IPS-18a (cell line): ENCODE measurements around the gene CARMIL1.
A peak's percentile ranks its signal among the peaks of the same experiment; 100 is the strongest.
"Not testable (repeated sequence)": the region's sequence is repeated elsewhere in the genome, so short reads cannot be mapped to it uniquely, and the experiment has no call there.

Experiments used
- H3K27ac ChIP-seq: one replicate; pipeline ENCODE4 v1.5.1; 2013; ENCODE audit warnings: low read length
- H3K27me3 ChIP-seq: one replicate; pipeline ENCODE4 v1.6.1; 2013; ENCODE audit warnings: mild to moderate bottlenecking, low read length; ENCODE audit not compliant: control insufficient read depth, insufficient read depth
- H3K36me3 ChIP-seq: one replicate; pipeline ENCODE4 v1.6.1; 2013; ENCODE audit warnings: low read depth, low read length; ENCODE audit not compliant: control insufficient read depth
- H3K4me1 ChIP-seq: one replicate; pipeline ENCODE4 v1.6.1; 2013; ENCODE audit warnings: low read depth, low read length; ENCODE audit not compliant: control insufficient read depth
- H3K4me3 ChIP-seq: one replicate; pipeline ENCODE4 v1.5.1; 2013; ENCODE audit warnings: low read length
- H3K9ac ChIP-seq: one replicate; pipeline ENCODE4 v1.6.1; 2013; ENCODE audit warnings: mild to moderate bottlenecking, low read length, moderate library complexity
- H3K9me3 ChIP-seq: one replicate; pipeline ENCODE4 v1.6.1; 2013; ENCODE audit warnings: low read depth, low read length; ENCODE audit not compliant: control insufficient read depth

CARMIL1 gene

DNA sequence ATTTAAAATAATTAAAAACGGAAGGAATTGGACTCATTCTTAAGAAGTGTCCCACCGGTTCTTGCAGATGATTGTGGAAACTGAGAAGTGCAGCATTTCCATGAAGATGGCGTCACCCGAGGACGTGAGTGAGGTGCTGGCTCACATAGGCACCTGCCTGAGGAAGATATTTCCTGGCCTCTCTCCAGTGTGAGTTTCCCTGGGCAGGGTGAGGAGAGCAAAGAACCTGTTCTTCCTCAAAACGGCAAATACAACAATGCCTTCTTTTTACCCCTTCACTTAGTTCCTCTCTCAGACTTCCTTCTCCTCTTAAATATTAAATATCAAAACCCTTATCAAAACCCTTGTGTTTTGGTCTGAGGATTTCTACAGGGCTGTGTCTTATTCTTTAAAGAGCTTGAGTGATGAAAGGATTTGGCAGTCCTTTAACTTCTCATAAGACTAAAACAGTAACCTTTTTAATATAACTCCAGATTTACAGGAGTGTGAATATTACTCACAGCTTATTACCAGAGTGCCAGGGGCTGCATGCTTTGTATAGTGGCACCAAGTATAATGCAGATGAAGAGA, 156.3 kb downstream of the CARMIL1 start:
- H3K27ac ChIP-seq = no peak overlapping the region
- no peaks in the 10 kb centered on the region for H3K27me3 ChIP-seq
- H3K9ac ChIP-seq = no peak overlapping the region
- no peaks in the 10 kb centered on the region for H3K36me3 ChIP-seq
- no peak overlapping the region for H3K4me3 ChIP-seq
- H3K9me3 ChIP-seq = no peaks in the 10 kb centered on the region
- no peaks in the 10 kb centered on the region for H3K4me1 ChIP-seq

DNA sequence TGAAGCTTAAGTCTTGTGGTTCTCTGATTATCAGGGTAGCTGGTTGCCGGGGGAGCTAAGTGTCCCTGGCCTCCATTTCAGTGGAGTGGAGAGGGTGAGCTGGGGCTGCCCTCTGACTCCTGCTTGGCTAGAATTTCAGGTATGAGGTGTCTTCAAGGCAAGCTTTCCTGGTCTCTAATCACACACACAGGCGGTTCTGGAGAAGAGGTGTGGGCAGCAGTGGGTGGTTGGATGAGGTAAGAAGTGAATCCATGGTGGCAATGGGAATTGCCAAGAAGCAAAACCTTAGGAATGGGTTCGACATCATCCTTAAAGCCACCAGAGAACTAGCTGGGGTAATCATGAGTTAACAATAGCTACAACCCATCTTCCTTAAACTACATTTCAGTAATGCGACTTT, 157.6 kb downstream of the CARMIL1 start:
- Histone ChIP-seq H3K36me3 (no peaks in the 10 kb centered on the region), H3K4me1 (peaks cover under 1% of the 10 kb centered on the region), H3K4me3 (no peak overlapping the region), H3K27ac (no peak overlapping the region), H3K9me3 (no peaks in the 10 kb centered on the region), H3K27me3 (no peaks in the 10 kb centered on the region), H3K9ac (no peak overlapping the region)

DNA sequence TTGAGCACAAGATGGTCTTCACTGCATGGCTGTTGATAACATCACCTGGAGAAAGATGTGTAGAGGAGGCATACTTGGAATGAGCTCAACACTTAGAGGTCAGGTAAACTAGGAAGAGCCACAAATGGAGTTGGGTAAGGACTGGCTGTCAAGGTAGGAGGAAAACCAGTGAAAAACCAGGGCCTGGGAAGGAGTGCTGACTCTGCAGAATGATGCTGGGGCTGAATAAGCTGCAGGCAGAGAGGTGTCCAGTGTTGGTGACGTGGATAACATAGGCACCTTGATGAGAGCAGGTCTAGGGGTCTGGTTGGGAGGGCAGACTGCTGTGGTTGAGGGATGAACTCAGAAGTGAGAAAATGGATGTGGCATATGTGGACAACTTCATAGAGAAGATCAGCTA, 160.2 kb downstream of the CARMIL1 start:
- H3K4me1 ChIP-seq = peaks cover 9% of the 10 kb centered on the region
- H3K9me3 ChIP-seq = no peaks in the 10 kb centered on the region
- H3K27me3 ChIP-seq = no peaks in the 10 kb centered on the region
- H3K4me3 ChIP-seq = no peak overlapping the region
- no peaks in the 10 kb centered on the region for H3K36me3 ChIP-seq
- no peak overlapping the region for H3K9ac ChIP-seq
- no peak overlapping the region for H3K27ac ChIP-seq

- Histone ChIP-seq H3K36me3 (no peaks in the 10 kb centered on the region), H3K9me3 (no peaks in the 10 kb centered on the region), H3K27me3 (no peaks in the 10 kb centered on the region), H3K9ac (no peak overlapping the region), H3K4me3 (no peak overlapping the region), H3K4me1 (peaks cover 9% of the 10 kb centered on the region), H3K27ac (no peak overlapping the region)
These were observed 162.6 kb downstream of the CARMIL1 start for GRCh38 chr6:25441663-25442270.

DNA sequence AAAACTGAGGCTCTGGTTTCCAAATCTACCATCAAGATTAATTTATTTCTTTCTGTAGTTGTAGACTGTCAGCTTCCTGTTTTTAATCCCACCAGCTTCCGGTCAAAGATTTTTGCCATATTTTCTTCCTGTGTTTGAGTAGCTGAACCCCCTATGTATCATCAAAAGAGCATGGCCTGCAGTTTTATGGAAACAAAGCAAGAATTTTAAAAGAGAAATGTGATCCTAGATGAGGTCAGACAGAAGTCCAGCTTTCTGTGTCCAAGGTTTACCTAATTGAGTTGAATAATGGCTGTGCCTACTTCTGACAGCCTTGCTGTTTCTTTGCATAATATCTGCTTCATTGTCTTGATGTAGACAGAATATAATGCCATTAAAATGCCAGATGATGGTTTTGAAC, 163.7 kb downstream of the CARMIL1 start:
- Histone ChIP-seq H3K27me3 (no peaks in the 10 kb centered on the region), H3K27ac (no peak overlapping the region), H3K9ac (no peak overlapping the region), H3K36me3 (no peaks in the 10 kb centered on the region), H3K9me3 (no peaks in the 10 kb centered on the region), H3K4me1 (peaks cover 12% of the 10 kb centered on the region), H3K4me3 (no peak overlapping the region)

- not testable (repeated sequence) for H3K27ac ChIP-seq, H3K4me3 ChIP-seq, H3K9ac ChIP-seq, H3K27me3 ChIP-seq, H3K36me3 ChIP-seq, H3K9me3 ChIP-seq
- peaks cover 28% of the 10 kb centered on the region for H3K4me1 ChIP-seq
These were observed 165.3 kb downstream of the CARMIL1 start for GRCh38 chr6:25444521-25444920.

GRCh38 chr6:25446830-25447569, 167.8 kb downstream of the CARMIL1 start:
- Histone ChIP-seq H3K27me3 (no peaks in the 10 kb centered on the region), H3K4me1 (peaks cover 43% of the 10 kb centered on the region), H3K36me3 (no peaks in the 10 kb centered on the region), H3K9me3 (no peaks in the 10 kb centered on the region), H3K27ac (no peak overlapping the region), H3K9ac (no peak overlapping the region), H3K4me3 (no peak overlapping the region)

GRCh38 chr6:25447570-25447929, 168.4 kb downstream of the CARMIL1 start:
- Histone ChIP-seq H3K27me3 (no peaks in the 10 kb centered on the region), H3K36me3 (no peaks in the 10 kb centered on the region), H3K9me3 (no peaks in the 10 kb centered on the region), H3K4me3 (no peak overlapping the region), H3K27ac (no peak overlapping the region), H3K4me1 (peaks cover 38% of the 10 kb centered on the region), H3K9ac (no peak overlapping the region)

DNA sequence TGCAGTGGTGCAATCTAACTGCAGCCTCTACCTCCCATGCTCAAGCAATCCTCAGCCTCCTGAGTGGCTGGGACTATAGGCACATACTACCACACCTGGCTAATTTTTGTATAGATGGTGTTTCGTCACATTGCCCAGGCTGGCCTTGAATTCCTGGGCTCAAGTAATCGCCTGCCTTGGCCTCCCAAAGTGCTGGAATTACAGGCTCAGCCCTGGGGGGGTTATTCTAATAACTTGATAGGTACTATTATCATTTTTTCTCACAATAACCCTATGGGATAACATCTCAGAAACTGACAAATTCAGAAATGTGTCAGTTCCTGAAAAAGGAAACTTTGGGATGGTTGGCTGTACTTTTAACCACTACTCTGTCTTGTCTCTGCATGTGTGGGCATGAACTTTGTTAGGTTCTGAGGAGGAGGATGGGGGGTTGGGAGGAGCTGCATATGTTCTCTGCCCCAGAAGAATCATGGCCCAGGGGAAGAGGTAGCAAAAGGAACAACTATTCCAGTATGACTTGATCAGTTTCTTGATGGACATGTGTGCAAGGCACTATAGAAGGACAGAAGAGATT, 169.9 kb downstream of the CARMIL1 start:
- Histone ChIP-seq H3K36me3 (no peaks in the 10 kb centered on the region), H3K4me3 (no peak overlapping the region), H3K9me3 (no peaks in the 10 kb centered on the region), H3K27ac (no peak overlapping the region), H3K4me1 (peaks cover 36% of the 10 kb centered on the region), H3K9ac (no peak overlapping the region), H3K27me3 (no peaks in the 10 kb centered on the region)

DNA sequence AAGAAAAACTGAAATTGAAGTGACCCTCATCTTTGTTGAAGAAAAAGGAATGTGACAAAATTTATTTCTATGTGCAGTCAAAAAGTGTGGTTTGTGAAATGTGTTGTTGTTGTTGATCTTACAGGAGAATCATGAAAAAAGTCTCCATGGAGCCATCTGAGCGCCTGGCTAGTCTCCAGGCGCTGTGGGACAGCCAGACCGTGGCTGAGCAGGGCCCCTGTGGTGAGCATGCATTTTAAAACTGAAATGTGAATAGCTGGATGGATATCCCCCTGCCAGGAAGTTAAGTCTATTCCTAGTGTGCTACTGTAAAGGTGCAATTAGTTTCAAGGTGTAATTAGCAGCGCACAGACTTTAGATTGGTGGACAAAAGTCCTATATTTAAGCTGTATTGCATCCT, 170.6 kb downstream of the CARMIL1 start:
- Histone ChIP-seq H3K36me3 (no peaks in the 10 kb centered on the region), H3K9me3 (no peaks in the 10 kb centered on the region), H3K27me3 (no peaks in the 10 kb centered on the region), H3K4me1 (peaks cover 36% of the 10 kb centered on the region), H3K4me3 (peak overlapping the region; percentile 40), H3K27ac (no peak overlapping the region), H3K9ac (peak overlapping the region; percentile 42)

DNA sequence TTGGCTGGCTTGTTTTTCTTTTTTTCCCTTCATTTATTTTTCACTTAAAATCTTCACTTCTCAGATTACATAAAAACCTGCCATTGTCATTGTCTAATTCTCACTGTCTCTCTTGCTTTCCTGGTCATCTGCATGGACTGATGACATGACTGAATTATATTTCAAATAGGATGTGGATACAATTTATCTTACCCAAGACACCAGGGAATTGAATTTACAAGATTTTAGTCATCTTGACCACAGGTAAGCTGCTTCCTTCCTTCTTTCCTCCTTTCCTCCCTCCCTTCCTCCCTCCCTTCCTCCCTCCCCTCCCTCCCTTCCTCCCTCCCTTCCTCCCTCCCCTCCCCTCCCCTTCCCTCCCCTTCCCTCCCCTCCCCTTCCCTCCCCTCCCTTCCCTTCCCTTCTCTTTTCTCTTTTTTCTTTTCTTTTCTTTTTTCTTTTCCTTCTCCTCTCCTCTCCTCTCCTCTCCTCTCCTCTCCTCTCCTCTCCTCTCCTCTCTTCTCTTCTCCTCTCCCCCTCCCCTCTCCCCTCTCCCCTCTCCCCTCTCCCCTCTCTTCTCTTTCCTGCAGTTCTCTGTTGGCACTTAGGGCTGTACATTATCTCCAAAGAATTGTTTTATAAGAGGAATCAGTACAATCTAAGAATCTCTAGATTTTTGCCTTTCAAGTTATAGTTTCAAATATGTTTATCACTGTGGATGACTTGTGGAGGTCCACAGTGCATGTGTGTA, 171.5 kb downstream of the CARMIL1 start:
- H3K27me3 ChIP-seq = no peaks in the 10 kb centered on the region
- H3K27ac ChIP-seq = no peak overlapping the region
- H3K4me3 ChIP-seq = peak overlapping the region; percentile 40
- no peak overlapping the region for H3K9ac ChIP-seq
- no peaks in the 10 kb centered on the region for H3K9me3 ChIP-seq
- no peaks in the 10 kb centered on the region for H3K36me3 ChIP-seq
- peaks cover 36% of the 10 kb centered on the region for H3K4me1 ChIP-seq
